ENCODE measurements around the gene HS2ST1. TPM values are rescaled to one million over a fixed set of nuclear protein-coding genes. Genes with fewer than 3 reads are reported as not detected.

HS2ST1 gene
- total and polyA plus RNA-seq, 4 donors, result 5.4 to 11.8 (median 8.2) TPM

DNA sequence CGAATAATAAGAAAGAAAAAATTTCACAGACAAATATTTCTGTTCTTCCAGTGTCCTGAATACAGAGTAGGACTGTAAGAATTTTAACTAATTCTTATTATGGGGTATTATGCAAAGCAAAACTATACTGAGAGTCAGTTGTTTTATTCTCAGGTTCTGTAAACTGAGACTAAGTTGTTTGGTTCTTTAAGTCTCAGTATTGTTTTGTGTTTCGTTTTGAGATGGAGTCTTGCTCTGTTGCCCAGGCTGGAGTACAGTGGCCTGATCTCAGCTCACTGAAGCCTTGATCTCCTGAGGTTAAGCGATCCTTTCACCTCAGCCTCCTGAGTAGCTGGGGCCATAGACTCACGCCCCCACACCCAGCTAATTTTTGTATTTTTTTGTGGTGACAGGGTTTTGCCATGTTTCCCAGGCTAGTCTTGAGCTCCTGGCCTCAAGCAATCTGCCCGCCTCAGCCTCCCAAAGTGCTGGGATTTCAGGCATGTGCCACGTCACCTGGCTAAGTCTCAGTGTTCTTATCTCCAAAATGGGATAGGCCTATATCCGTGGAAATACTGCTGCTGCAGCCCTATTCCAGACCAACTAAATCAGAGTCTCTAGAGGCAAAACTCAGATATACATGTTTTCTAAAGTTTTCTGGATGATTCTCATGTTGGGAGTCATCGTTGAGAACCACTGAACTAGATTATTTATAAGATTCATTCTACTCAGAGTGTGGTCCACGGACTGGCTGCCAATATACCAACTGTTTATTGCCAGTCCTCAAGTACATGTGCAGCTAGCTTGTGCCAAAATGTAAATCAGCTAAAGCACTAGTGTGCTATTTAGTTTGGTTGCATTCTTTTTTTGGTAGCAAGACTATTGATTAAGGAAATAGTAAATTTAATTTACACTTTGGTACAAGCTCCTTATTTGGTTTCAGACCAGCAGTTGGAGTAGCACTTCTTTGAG is 116.6 kb downstream of the HS2ST1 start:
- no peaks in the 10 kb centered on the region for H3K4me1 ChIP-seq (ENCODE audit: control insufficient read depth in 4 of 4, insufficient read depth in 4 of 4, low read length in 3 of 4)
- H3K27ac ChIP-seq (ENCODE audit: low read depth in 1 of 2, low read length in 2 of 2), result no peak overlapping the region
- H3K9me3 ChIP-seq (ENCODE audit: control insufficient read depth in 4 of 4, low read length in 3 of 4), result no peaks in the 10 kb centered on the region
- no peak for TF ChIP-seq TAF1 (conservative IDR thresholded peaks at IDR 0.05)
- no peak for TF ChIP-seq HNF4G (IDR thresholded peaks at IDR 0.05)
- TF ChIP-seq NR2F2 (IDR thresholded peaks at IDR 0.05), result no peak
- no peak for DNase-seq (ENCODE audit: low spot score)
- no peak overlapping the region for H3K9ac ChIP-seq (ENCODE audit: low read depth in 1 of 2, low read length in 2 of 2)
- no peak overlapping the region for H3K4me3 ChIP-seq (ENCODE audit: low read depth in 1 of 3, low read length in 3 of 3)
- no peaks in the 10 kb centered on the region for H3K27me3 ChIP-seq (ENCODE audit: control insufficient read depth in 4 of 4, insufficient read depth in 4 of 4, low read length in 3 of 4)
- WGBS, result 95% methylated on average over 9 of the region's 9 CpGs
- no peaks in the 10 kb centered on the region for H3K36me3 ChIP-seq (ENCODE audit: control insufficient read depth in 4 of 4, insufficient read depth in 3 of 4, low read depth in 1 of 4, low read length in 3 of 4)

DNA sequence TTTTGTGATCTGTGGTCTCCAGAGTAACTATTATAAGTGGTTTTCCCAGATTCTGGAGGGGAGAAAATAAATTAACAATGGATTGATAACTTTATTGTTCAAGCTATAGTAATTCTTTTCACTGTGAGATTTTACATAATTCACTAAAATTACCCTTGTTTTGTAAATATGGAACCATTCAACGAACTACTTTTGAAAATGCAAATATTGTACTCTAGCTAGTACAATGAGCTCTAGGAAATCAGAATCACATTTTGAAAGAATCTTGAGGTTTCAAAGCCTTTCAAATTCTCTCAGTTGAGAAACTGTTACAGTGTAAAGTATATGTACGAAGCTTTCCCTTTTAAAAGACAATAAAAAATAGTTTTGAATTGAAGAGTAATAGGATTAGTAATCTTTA is 119.9 kb downstream of the HS2ST1 start:
- Histone ChIP-seq H3K27ac (ENCODE audit: low read depth in 1 of 2, low read length in 2 of 2) (no peak overlapping the region), H3K4me1 (ENCODE audit: control insufficient read depth in 4 of 4, insufficient read depth in 4 of 4, low read length in 3 of 4) (no peaks in the 10 kb centered on the region), H3K27me3 (ENCODE audit: control insufficient read depth in 4 of 4, insufficient read depth in 4 of 4, low read length in 3 of 4) (no peaks in the 10 kb centered on the region), H3K9me3 (ENCODE audit: control insufficient read depth in 4 of 4, low read length in 3 of 4) (no peaks in the 10 kb centered on the region), H3K36me3 (ENCODE audit: control insufficient read depth in 4 of 4, insufficient read depth in 3 of 4, low read depth in 1 of 4, low read length in 3 of 4) (no peaks in the 10 kb centered on the region), H3K4me3 (ENCODE audit: low read depth in 1 of 3, low read length in 3 of 3) (no peak overlapping the region), H3K9ac (ENCODE audit: low read depth in 1 of 2, low read length in 2 of 2) (no peak overlapping the region)
- no peak for DNase-seq (ENCODE audit: low spot score)
- 94% methylated on average over 2 of the region's 2 CpGs for WGBS
- TF ChIP-seq, protein P1, sequence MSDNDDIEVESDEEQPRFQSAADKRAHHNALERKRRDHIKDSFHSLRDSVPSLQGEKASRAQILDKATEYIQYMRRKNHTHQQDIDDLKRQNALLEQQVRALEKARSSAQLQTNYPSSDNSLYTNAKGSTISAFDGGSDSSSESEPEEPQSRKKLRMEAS (IDR thresholded peaks at IDR 0.05), result no peak
- no peak for TF ChIP-seq FOXA1 (IDR thresholded peaks at IDR 0.05)
- TF ChIP-seq, protein P2, sequence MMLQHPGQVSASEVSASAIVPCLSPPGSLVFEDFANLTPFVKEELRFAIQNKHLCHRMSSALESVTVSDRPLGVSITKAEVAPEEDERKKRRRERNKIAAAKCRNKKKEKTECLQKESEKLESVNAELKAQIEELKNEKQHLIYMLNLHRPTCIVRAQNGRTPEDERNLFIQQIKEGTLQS (IDR thresholded peaks at IDR 0.05), result no peak
- no peak for TF ChIP-seq FOXA2 (IDR thresholded peaks at IDR 0.05)
- TF ChIP-seq EGR1 (IDR thresholded peaks at IDR 0.05; ENCODE audit: low read depth in 2 of 2), result no peak
- TF ChIP-seq JUND (IDR thresholded peaks at IDR 0.05), result no peak
- no peak for TF ChIP-seq YY1 (IDR thresholded peaks at IDR 0.05)
- TF ChIP-seq HNF4G (IDR thresholded peaks at IDR 0.05), result no peak
- no peak for TF ChIP-seq SP1 (IDR thresholded peaks at IDR 0.05)

DNA sequence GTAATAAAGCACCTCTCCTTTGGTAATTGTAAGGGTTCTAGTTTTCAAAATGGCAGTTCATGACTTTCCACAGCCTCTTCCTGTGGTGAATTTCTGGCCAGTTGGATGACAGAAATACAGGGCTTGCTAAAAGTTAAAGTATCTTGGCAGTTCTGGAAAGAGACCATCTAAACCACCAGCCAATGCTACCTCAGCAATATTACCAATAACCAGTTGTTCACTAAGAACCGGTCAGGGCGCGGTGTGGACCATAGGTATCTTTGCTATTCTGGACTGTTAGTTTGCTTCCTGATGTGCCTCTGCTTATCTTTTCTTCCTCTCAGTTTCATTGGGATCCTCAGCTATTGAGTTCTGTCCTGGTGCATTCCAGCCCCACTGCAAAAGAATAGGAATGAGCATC is 124.7 kb downstream of the HS2ST1 start:
- TF ChIP-seq FOXA2 (IDR thresholded peaks at IDR 0.05), result no peak
- TF ChIP-seq HNF4G (IDR thresholded peaks at IDR 0.05), result no peak
- TF ChIP-seq YY1 (IDR thresholded peaks at IDR 0.05), result no peak
- TF ChIP-seq, protein P3, sequence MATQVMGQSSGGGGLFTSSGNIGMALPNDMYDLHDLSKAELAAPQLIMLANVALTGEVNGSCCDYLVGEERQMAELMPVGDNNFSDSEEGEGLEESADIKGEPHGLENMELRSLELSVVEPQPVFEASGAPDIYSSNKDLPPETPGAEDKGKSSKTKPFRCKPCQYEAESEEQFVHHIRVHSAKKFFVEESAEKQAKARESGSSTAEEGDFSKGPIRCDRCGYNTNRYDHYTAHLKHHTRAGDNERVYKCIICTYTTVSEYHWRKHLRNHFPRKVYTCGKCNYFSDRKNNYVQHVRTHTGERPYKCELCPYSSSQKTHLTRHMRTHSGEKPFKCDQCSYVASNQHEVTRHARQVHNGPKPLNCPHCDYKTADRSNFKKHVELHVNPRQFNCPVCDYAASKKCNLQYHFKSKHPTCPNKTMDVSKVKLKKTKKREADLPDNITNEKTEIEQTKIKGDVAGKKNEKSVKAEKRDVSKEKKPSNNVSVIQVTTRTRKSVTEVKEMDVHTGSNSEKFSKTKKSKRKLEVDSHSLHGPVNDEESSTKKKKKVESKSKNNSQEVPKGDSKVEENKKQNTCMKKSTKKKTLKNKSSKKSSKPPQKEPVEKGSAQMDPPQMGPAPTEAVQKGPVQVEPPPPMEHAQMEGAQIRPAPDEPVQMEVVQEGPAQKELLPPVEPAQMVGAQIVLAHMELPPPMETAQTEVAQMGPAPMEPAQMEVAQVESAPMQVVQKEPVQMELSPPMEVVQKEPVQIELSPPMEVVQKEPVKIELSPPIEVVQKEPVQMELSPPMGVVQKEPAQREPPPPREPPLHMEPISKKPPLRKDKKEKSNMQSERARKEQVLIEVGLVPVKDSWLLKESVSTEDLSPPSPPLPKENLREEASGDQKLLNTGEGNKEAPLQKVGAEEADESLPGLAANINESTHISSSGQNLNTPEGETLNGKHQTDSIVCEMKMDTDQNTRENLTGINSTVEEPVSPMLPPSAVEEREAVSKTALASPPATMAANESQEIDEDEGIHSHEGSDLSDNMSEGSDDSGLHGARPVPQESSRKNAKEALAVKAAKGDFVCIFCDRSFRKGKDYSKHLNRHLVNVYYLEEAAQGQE (IDR thresholded peaks at IDR 0.05), result no peak
- TF ChIP-seq, protein P4, sequence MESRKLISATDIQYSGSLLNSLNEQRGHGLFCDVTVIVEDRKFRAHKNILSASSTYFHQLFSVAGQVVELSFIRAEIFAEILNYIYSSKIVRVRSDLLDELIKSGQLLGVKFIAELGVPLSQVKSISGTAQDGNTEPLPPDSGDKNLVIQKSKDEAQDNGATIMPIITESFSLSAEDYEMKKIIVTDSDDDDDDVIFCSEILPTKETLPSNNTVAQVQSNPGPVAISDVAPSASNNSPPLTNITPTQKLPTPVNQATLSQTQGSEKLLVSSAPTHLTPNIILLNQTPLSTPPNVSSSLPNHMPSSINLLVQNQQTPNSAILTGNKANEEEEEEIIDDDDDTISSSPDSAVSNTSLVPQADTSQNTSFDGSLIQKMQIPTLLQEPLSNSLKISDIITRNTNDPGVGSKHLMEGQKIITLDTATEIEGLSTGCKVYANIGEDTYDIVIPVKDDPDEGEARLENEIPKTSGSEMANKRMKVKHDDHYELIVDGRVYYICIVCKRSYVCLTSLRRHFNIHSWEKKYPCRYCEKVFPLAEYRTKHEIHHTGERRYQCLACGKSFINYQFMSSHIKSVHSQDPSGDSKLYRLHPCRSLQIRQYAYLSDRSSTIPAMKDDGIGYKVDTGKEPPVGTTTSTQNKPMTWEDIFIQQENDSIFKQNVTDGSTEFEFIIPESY (IDR thresholded peaks at IDR 0.05), result no peak
- TF ChIP-seq NR2F2 (IDR thresholded peaks at IDR 0.05), result no peak
- no peak for TF ChIP-seq FOXA1 (IDR thresholded peaks at IDR 0.05)
- TF ChIP-seq, protein P2 (IDR thresholded peaks at IDR 0.05), result no peak
- TF ChIP-seq, protein P5, sequence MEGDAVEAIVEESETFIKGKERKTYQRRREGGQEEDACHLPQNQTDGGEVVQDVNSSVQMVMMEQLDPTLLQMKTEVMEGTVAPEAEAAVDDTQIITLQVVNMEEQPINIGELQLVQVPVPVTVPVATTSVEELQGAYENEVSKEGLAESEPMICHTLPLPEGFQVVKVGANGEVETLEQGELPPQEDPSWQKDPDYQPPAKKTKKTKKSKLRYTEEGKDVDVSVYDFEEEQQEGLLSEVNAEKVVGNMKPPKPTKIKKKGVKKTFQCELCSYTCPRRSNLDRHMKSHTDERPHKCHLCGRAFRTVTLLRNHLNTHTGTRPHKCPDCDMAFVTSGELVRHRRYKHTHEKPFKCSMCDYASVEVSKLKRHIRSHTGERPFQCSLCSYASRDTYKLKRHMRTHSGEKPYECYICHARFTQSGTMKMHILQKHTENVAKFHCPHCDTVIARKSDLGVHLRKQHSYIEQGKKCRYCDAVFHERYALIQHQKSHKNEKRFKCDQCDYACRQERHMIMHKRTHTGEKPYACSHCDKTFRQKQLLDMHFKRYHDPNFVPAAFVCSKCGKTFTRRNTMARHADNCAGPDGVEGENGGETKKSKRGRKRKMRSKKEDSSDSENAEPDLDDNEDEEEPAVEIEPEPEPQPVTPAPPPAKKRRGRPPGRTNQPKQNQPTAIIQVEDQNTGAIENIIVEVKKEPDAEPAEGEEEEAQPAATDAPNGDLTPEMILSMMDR (IDR thresholded peaks at IDR 0.05; ENCODE audit: low read depth, low read length, missing input control), result no peak
- TF ChIP-seq GABPA (IDR thresholded peaks at IDR 0.05 in 1 of 2, conservative IDR thresholded peaks at IDR 0.05 in 1 of 2), result no peak
- TF ChIP-seq HNF4A (conservative IDR thresholded peaks at IDR 0.05), result no peak
- TF ChIP-seq, protein P1 (IDR thresholded peaks at IDR 0.05), result no peak
- WGBS, result over 99% methylated on average over 3 of the region's 3 CpGs
- H3K27ac ChIP-seq (ENCODE audit: low read depth in 1 of 2, low read length in 2 of 2), result no peak overlapping the region

More for the DNA sequence above, 124.7 kb downstream of the HS2ST1 start:
- Histone ChIP-seq H3K27me3 (ENCODE audit: control insufficient read depth in 4 of 4, insufficient read depth in 4 of 4, low read length in 3 of 4) (no peaks in the 10 kb centered on the region), H3K4me1 (ENCODE audit: control insufficient read depth in 4 of 4, insufficient read depth in 4 of 4, low read length in 3 of 4) (no peaks in the 10 kb centered on the region), H3K9me3 (ENCODE audit: control insufficient read depth in 4 of 4, low read length in 3 of 4) (no peaks in the 10 kb centered on the region), H3K4me3 (ENCODE audit: low read depth in 1 of 3, low read length in 3 of 3) (no peak overlapping the region), H3K36me3 (ENCODE audit: control insufficient read depth in 4 of 4, insufficient read depth in 3 of 4, low read depth in 1 of 4, low read length in 3 of 4) (no peaks in the 10 kb centered on the region), H3K9ac (ENCODE audit: low read depth in 1 of 2, low read length in 2 of 2) (no peak overlapping the region)
- no peak for DNase-seq (ENCODE audit: low spot score)

Data from liver (tissue), 9 donors.